ENCODE results near the gene EDN3. TPM values are rescaled to one million over a fixed set of nuclear protein-coding genes. Genes with fewer than 3 reads are reported as not detected.

EDN3 gene
- polyA plus RNA-seq (2012; ENCODE audit: insufficient read length, low read depth), result not detected

GRCh38 chr20:59300333-59301081 is at the start of gene EDN3:
Gene EDN3, plus strand, starts transcription at chr20:59300611. Its CDS starts 202 bp downstream, at chr20:59300813.
- TF ChIP-seq REST (IDR thresholded peaks at IDR 0.05; ENCODE audit: insufficient read depth in 1 of 2, low read depth in 2 of 2, low read length in 2 of 2) (no peak), TAF1 (IDR thresholded peaks at IDR 0.05; ENCODE audit: borderline replicate concordance, insufficient read depth, low read length) (no peak), POLR2AphosphoS5 (IDR thresholded peaks at IDR 0.05; ENCODE audit: low read depth, low read length) (no peak), SIN3A (IDR thresholded peaks at IDR 0.05; ENCODE audit: borderline replicate concordance, insufficient read depth, low read length) (no peak), FOXP2 (optimal IDR thresholded peaks at IDR 0.05; ENCODE audit: borderline replicate concordance, extremely low read depth, extremely low read length, insufficient read depth) (no peak)

- TF ChIP-seq REST (IDR thresholded peaks at IDR 0.05; ENCODE audit: insufficient read depth in 1 of 2, low read depth in 2 of 2, low read length in 2 of 2), result no peak
- TF ChIP-seq POLR2AphosphoS5 (IDR thresholded peaks at IDR 0.05; ENCODE audit: low read depth, low read length), result no peak
- TF ChIP-seq TAF1 (IDR thresholded peaks at IDR 0.05; ENCODE audit: borderline replicate concordance, insufficient read depth, low read length), result no peak
- no peak for TF ChIP-seq SIN3A (IDR thresholded peaks at IDR 0.05; ENCODE audit: borderline replicate concordance, insufficient read depth, low read length)
- no peak for TF ChIP-seq FOXP2 (optimal IDR thresholded peaks at IDR 0.05; ENCODE audit: borderline replicate concordance, extremely low read depth, extremely low read length, insufficient read depth)
Measured at GRCh38 chr20:59253325-59253724, 47.1 kb upstream of the EDN3 start.

GRCh38 chr20:59253779-59254319 is 46.6 kb upstream of the EDN3 start:
- TF ChIP-seq TAF1 (IDR thresholded peaks at IDR 0.05; ENCODE audit: borderline replicate concordance, insufficient read depth, low read length) (no peak), POLR2AphosphoS5 (IDR thresholded peaks at IDR 0.05; ENCODE audit: low read depth, low read length) (no peak), SIN3A (IDR thresholded peaks at IDR 0.05; ENCODE audit: borderline replicate concordance, insufficient read depth, low read length) (no peak), REST (IDR thresholded peaks at IDR 0.05; ENCODE audit: insufficient read depth in 1 of 2, low read depth in 2 of 2, low read length in 2 of 2) (no peak), FOXP2 (optimal IDR thresholded peaks at IDR 0.05; ENCODE audit: borderline replicate concordance, extremely low read depth, extremely low read length, insufficient read depth) (no peak)

- TF ChIP-seq FOXP2 (optimal IDR thresholded peaks at IDR 0.05; ENCODE audit: borderline replicate concordance, extremely low read depth, extremely low read length, insufficient read depth) (no peak), TAF1 (IDR thresholded peaks at IDR 0.05; ENCODE audit: borderline replicate concordance, insufficient read depth, low read length) (no peak), SIN3A (IDR thresholded peaks at IDR 0.05; ENCODE audit: borderline replicate concordance, insufficient read depth, low read length) (no peak), POLR2AphosphoS5 (IDR thresholded peaks at IDR 0.05; ENCODE audit: low read depth, low read length) (no peak), REST (IDR thresholded peaks at IDR 0.05; ENCODE audit: insufficient read depth in 1 of 2, low read depth in 2 of 2, low read length in 2 of 2) (no peak)
Measured at GRCh38 chr20:59255256-59255655, 45.2 kb upstream of the EDN3 start.
